ENCODE results near the gene PROSER1.
"Not testable (repeated sequence)": the region's sequence is repeated elsewhere in the genome, so short reads cannot be mapped to it uniquely, and the experiment has no call there.

DNA sequence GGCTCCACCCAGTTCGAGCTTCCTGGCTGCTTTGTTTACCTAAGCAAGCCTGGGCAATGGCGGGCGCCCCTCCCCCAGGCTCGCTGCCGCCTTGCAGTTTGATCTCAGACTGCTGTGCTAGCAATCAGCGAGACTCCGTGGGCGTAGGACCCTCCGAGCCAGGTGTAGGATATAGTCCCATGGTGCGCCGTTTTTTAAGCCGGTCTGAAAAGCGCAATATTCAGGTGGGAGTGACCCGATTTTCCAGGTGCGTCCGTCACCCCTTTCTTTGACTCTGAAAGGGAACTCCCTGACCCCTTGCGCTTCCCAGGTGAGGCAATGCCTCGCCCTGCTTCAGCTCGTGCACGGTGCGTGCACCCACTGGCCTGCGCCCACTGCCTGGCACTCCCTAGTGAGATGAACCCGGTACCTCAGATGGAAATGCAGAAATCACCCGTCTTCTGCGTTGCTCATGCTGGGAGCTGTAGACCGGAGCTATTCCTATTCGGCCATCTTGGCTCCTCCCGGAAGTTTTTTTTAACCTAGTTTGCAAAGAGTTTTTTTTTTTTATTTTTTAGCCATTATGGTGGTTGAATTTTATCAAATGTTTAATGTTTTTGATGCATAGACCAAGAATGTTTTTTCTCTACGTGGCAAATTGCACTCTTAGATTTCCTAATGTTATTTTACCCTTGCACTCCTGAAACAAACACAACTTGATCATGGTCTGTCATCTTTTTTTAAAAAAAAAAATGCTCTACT is 31.3 kb downstream of the PROSER1 start:
- TF ChIP-seq, protein P1, sequence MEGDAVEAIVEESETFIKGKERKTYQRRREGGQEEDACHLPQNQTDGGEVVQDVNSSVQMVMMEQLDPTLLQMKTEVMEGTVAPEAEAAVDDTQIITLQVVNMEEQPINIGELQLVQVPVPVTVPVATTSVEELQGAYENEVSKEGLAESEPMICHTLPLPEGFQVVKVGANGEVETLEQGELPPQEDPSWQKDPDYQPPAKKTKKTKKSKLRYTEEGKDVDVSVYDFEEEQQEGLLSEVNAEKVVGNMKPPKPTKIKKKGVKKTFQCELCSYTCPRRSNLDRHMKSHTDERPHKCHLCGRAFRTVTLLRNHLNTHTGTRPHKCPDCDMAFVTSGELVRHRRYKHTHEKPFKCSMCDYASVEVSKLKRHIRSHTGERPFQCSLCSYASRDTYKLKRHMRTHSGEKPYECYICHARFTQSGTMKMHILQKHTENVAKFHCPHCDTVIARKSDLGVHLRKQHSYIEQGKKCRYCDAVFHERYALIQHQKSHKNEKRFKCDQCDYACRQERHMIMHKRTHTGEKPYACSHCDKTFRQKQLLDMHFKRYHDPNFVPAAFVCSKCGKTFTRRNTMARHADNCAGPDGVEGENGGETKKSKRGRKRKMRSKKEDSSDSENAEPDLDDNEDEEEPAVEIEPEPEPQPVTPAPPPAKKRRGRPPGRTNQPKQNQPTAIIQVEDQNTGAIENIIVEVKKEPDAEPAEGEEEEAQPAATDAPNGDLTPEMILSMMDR (IDR thresholded peaks at IDR 0.05; ENCODE audit: low read length): not testable (repeated sequence)
- not testable (repeated sequence) for TF ChIP-seq EZH2phosphoT487 (IDR thresholded peaks at IDR 0.05; ENCODE audit: low read length); EZH2 (optimal IDR thresholded peaks at IDR 0.05; ENCODE audit: low read depth, low read length)

Data from MM.1S (cell line).